Activated naive CD8-positive, alpha-beta T cell treated with anti-CD3 and anti-CD28 coated beads, Interleukin-2, amount 50 U/mL, for 16 hours (primary cell): ENCODE results near the gene C12orf42.

Experiments used
- DNase-seq: peaks from one replicate; pipeline ENCODE4 v3.0.0-alpha.2; 2020; ENCODE audit warnings: low read depth, low spot score

C12orf42 gene

GRCh38 chr12:103336940-103337339, 158.8 kb downstream of the C12orf42 start:
- no peak for DNase-seq

GRCh38 chr12:103334466-103334865, 161.3 kb downstream of the C12orf42 start:
- no peak for DNase-seq

GRCh38 chr12:103333676-103334075, 162.1 kb downstream of the C12orf42 start:
- no peak for DNase-seq

DNA sequence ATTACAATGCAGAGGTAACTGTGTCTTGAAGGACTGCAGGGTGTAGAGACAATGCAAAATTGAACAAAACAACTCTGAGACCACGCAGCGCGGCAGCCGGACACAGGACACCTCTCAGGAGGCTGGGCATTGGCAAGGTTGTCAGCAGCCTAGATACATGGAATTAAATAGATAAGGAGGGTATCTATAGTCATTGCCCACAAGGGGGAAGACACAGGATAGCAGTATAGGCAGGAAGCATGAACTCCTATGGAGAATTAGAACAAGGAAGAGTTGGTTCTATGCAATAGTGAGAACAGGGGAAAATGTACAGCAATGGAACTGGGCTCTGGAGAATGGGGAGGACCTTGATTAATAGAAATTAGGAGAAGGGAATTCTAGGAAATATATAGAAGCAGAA, 164.1 kb downstream of the C12orf42 start:
- no peak for DNase-seq

- no peak for DNase-seq
These were observed 165.1 kb downstream of the C12orf42 start for GRCh38 chr12:103330672-103331071.

- no peak for DNase-seq
These were observed 168.1 kb downstream of the C12orf42 start for GRCh38 chr12:103327676-103328075.

DNA sequence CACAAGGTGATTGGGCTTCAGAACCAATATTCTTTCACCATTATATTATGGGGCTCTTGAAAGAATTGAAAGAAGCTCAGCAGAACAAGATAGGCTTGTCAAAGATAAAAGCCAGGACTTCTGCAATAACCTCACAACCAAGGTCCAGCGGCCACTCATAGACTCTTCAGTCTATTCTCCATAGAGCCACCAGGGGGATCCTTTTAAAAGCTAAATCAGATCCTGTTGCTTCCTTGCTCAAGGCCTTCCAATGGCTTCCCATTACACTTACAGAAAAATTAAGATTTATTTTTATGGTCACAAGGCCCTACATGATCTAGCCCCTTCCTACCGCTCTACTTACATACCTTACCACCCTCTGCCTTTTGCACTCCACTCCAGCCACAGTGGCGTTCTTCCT, 169.6 kb downstream of the C12orf42 start:
- DNase-seq = no peak

DNA sequence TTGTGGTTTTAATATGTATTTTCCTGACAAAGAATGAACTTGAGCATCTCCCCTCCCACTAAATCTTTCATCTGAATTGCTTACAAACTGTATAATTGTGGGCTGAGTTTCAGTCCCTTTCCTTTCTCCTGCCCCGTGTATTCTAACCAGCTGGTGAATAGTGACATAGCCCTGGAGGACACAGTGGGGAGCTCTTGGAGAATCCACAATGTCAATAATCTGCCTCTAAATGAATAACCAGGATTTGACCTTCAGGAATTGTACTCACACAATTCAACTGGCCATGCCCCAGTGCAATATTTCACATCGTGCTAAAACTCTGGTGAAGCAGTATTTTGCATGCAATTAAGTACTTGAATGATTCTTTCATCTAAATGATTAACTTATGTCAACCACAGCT, 177.2 kb downstream of the C12orf42 start:
- no peak for DNase-seq

- no peak for DNase-seq
These were observed 178.5 kb downstream of the C12orf42 start for GRCh38 chr12:103317220-103317619.

DNA sequence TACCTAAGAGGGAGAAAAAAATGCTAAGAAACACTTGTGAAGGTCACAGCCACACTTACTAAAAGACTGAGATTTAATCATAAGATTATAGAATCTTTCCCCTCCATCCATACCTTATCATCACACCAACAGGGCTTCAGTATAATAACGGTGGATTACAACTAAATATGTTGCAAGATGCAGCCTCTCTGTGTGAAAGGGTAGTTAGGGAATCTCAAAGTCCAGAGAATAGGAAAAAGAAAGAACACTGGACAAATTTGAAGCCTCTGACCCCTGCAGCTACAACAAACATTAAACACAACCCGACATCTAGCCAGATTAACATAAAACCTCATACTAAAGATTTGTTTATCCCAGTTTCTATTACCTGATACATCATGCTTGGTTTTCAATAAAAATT, 181.0 kb downstream of the C12orf42 start:
- DNase-seq = no peak

DNA sequence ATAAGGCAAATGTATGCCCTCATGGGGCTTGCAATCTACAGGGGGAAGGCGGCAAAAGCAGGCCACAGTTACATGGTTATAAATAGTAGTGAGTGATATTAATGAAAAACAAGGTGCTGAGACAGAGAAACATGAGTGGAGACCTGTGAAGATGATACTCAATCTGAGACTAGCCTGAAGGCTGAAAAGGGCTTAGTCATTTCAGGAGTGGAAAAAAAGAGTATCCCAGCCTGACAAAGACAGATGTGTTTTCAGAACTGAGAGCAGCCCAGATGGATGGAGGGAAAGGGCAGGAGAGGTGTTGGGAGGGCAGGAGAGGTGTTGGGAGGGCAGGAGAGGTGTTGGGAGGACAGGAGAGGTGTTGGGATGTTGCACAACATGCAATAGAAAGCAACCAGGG, 181.9 kb downstream of the C12orf42 start:
- DNase-seq = no peak

GRCh38 chr12:103312742-103313354, 182.9 kb downstream of the C12orf42 start:
- DNase-seq = no peak

GRCh38 chr12:103310546-103311270, 185.1 kb downstream of the C12orf42 start:
- DNase-seq = no peak

GRCh38 chr12:103308396-103308795, 187.4 kb downstream of the C12orf42 start:
- DNase-seq = no peak

DNA sequence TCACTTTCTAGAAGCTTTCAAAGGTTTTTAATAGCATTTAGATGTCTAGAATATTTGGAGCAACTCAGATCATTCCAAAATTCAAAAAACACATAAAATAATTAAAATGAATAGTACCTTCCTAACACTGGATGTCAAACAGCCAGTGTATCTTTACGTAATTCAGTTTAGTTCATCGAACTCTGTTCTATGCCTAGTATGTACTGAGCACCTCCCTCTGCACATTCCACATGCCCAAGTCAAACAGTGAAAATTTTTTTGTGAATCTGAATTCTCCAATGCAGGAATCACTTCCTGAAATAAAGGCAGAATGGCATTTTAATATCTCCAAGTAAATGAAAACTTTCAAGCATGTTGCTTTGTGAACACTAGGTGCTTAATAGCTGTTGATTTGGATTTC, 192.3 kb downstream of the C12orf42 start:
- no peak for DNase-seq

- no peak for DNase-seq
These were observed 193.9 kb downstream of the C12orf42 start for GRCh38 chr12:103301642-103302591.

- no peak for DNase-seq
These were observed 207.8 kb downstream of the C12orf42 start for GRCh38 chr12:103288016-103288415.

GRCh38 chr12:103282124-103282523, 213.6 kb downstream of the C12orf42 start:
- DNase-seq = no peak

DNA sequence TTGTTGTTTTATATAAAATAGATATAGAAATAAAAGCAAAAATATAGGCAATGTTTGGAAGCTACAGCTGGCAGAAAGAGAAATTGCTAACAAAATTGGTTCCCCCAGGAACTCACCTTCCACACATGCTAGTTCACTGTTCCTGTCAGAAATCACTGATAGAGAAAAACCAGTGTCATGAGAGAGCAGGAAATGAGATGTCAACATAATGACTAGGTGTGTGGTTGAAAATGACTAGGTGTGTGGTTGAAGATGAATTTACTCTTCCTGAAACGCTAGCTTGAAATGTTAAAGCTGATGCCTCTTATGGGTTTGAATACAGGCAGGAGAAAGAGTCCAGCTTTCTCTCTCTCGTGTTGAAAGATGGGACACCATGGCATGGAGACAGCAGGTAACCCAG, 216.3 kb downstream of the C12orf42 start:
- DNase-seq = no peak

- DNase-seq = no peak
These were observed 217.4 kb downstream of the C12orf42 start for GRCh38 chr12:103278329-103278728.

GRCh38 chr12:103273645-103274044, 222.1 kb downstream of the C12orf42 start:
- DNase-seq = no peak

DNA sequence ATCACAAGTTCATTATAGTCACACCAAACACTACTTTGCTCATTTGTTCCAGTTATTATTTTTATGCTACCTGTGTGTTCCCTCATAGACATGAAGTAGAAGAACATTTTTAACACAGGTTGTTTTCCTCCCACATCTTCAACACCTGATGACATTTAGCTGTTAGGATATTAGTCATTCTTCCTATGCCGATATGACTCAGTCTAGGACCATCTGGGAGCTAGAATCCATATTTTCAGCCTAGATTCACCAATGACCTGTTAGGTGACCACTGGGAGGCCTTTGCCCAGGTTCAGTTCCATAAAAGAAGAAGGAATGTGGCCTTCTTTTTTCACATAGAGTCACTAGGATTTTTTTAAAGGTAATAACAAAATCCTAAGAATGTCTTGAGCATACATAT, 222.8 kb downstream of the C12orf42 start:
- DNase-seq = no peak
